H9 (cell line): ENCODE results near the gene OXSR1. TPM values are rescaled to one million over a fixed set of nuclear protein-coding genes. Genes with fewer than 3 reads are reported as not detected.

Experiments
- DNase-seq: peaks from one replicate; pipeline ENCODE4 v3.0.0-alpha.2; 2017
- H2AFZ ChIP-seq: one replicate; pipeline ENCODE4 v1.6.1; 2013; ENCODE audit warnings: mild to moderate bottlenecking, low read length, control low read depth, moderate library complexity
- H2AK5ac ChIP-seq: 2 replicates; pipeline ENCODE4 v1.6.1; 2013; ENCODE audit warnings: low read length, control low read depth, mixed read lengths; ENCODE audit not compliant: insufficient read length
- H2BK120ac ChIP-seq: one replicate; pipeline ENCODE4 v1.6.1; 2013; ENCODE audit warnings: low read depth, mild to moderate bottlenecking, low read length, control low read depth, inconsistent platforms; ENCODE audit not compliant: poor library complexity, severe bottlenecking
- H2BK12ac ChIP-seq: 2 replicates; pipeline ENCODE4 v1.6.1; 2013; ENCODE audit warnings: low read length, control low read depth, mixed read lengths, low read depth; ENCODE audit not compliant: insufficient read length
- H2BK15ac ChIP-seq: 2 replicates; pipeline ENCODE4 v1.6.1; 2013; ENCODE audit warnings: low read depth, low read length, control low read depth
- H2BK20ac ChIP-seq: one replicate; pipeline ENCODE4 v1.6.1; 2013; ENCODE audit warnings: low read depth, mild to moderate bottlenecking, low read length, control low read depth, inconsistent platforms; ENCODE audit not compliant: poor library complexity, severe bottlenecking
- H2BK5ac ChIP-seq: 2 replicates; pipeline ENCODE4 v1.6.1; 2013; ENCODE audit warnings: low read length, control low read depth, mixed read lengths; ENCODE audit not compliant: insufficient read length
- H3K14ac ChIP-seq: 2 replicates; pipeline ENCODE4 v1.6.1; 2013; ENCODE audit warnings: low read length, control low read depth; ENCODE audit not compliant: insufficient read depth
- H3K18ac ChIP-seq: 2 replicates; pipeline ENCODE4 v1.6.1; 2013; ENCODE audit warnings: low read depth, mild to moderate bottlenecking, mixed read lengths, low read length, control low read depth; ENCODE audit not compliant: insufficient read length
- H3K23ac ChIP-seq: 2 replicates; pipeline ENCODE4 v1.6.1; 2013; ENCODE audit warnings: low read length, control low read depth, mixed read lengths, low read depth; ENCODE audit not compliant: insufficient read length
- H3K23me2 ChIP-seq: 2 replicates; pipeline ENCODE4 v1.6.1; 2013; ENCODE audit warnings: low read depth, mild to moderate bottlenecking, mixed read lengths, low read length, control low read depth; ENCODE audit not compliant: insufficient read length, poor library complexity, severe bottlenecking
- H3K27ac ChIP-seq: 2 replicates; pipeline ENCODE4 v1.5.1; 2013; ENCODE audit warnings: low read length, control low read depth, mixed read lengths, low read depth; ENCODE audit not compliant: insufficient read length
- H3K27me3 ChIP-seq: 2 replicates; pipeline ENCODE4 v1.6.1; 2013; ENCODE audit warnings: low read length, control low read depth, inconsistent platforms; ENCODE audit not compliant: insufficient read depth
- H3K4ac ChIP-seq: 2 replicates; pipeline ENCODE4 v1.6.1; 2013; ENCODE audit warnings: low read depth, mild to moderate bottlenecking, control low read depth, inconsistent platforms, low read length, moderate library complexity
- H3K4me1 ChIP-seq: 2 replicates; pipeline ENCODE4 v1.6.1; 2013; ENCODE audit warnings: low read length, control low read depth, inconsistent platforms; ENCODE audit not compliant: insufficient read depth
- H3K4me2 ChIP-seq: 2 replicates; pipeline ENCODE4 v1.6.1; 2013; ENCODE audit warnings: low read length, control low read depth, mixed read lengths; ENCODE audit not compliant: insufficient read length, insufficient read depth
- H3K56ac ChIP-seq: 2 replicates; pipeline ENCODE4 v1.6.1; 2013; ENCODE audit warnings: low read depth, mild to moderate bottlenecking, mixed read lengths, low read length, control low read depth; ENCODE audit not compliant: insufficient read length
- H3K79me1 ChIP-seq: 2 replicates; pipeline ENCODE4 v1.6.1; 2013; ENCODE audit warnings: low read depth, mild to moderate bottlenecking, moderate library complexity, low read length, control low read depth, inconsistent platforms; ENCODE audit not compliant: insufficient read depth, poor library complexity, severe bottlenecking
- H3K79me2 ChIP-seq: 2 replicates; pipeline ENCODE4 v1.6.1; 2013; ENCODE audit warnings: low read length, control low read depth, inconsistent platforms; ENCODE audit not compliant: insufficient read depth
- H3K9ac ChIP-seq: 2 replicates; pipeline ENCODE4 v1.6.1; 2013; ENCODE audit warnings: low read length, control low read depth, mixed read lengths; ENCODE audit not compliant: insufficient read length; ENCODE audit errors: extremely low read depth
- H3K9me3 ChIP-seq: one replicate; pipeline ENCODE4 v1.6.1; 2013; ENCODE audit warnings: low read depth, low read length, inconsistent platforms; ENCODE audit not compliant: control insufficient read depth
- H3T11ph ChIP-seq: one replicate; pipeline ENCODE4 v1.6.1; 2013; ENCODE audit warnings: mild to moderate bottlenecking, low read length, control low read depth, inconsistent platforms
- H4K20me1 ChIP-seq: one replicate; pipeline ENCODE4 v1.6.1; 2013; ENCODE audit not compliant: control insufficient read depth, insufficient read length, insufficient read depth
- H4K5ac ChIP-seq: 2 replicates; pipeline ENCODE4 v1.6.1; 2013; ENCODE audit warnings: low read depth, mild to moderate bottlenecking, mixed read lengths, low read length, control low read depth; ENCODE audit not compliant: insufficient read length
- H4K8ac ChIP-seq: replicated peaks from 2 replicates; pipeline ENCODE4 v1.6.1; 2013; ENCODE audit warnings: low read length, control low read depth, mixed read lengths, low read depth; ENCODE audit not compliant: insufficient read length
- H4K91ac ChIP-seq: 2 replicates; pipeline ENCODE4 v1.6.1; 2013; ENCODE audit warnings: low read depth, mild to moderate bottlenecking, moderate library complexity, mixed read lengths, low read length, control low read depth; ENCODE audit not compliant: insufficient read length
- H3K27ac Mint-ChIP-seq, 3 experiments: 2 replicates in 2 of 3; 3 replicates in 1 of 3; pipeline ENCODE4 v1.8.0; 2020 to 2021; ENCODE audit warnings: mixed read lengths in 3 of 3, mild to moderate bottlenecking in 1 of 3, moderate library complexity in 1 of 3
- H3K27me3 Mint-ChIP-seq: 2 replicates; pipeline ENCODE4 v1.8.0; 2021; ENCODE audit warnings: low read depth, mild to moderate bottlenecking, moderate library complexity, mixed read lengths
- H3K36me3 Mint-ChIP-seq, 3 experiments: 2 replicates in 2 of 3; 3 replicates in 1 of 3; pipeline ENCODE4 v1.8.0; 2020 to 2021; ENCODE audit warnings: low read depth in 3 of 3, mixed read lengths in 3 of 3; ENCODE audit not compliant: insufficient read depth in 1 of 3
- H3K4me1 Mint-ChIP-seq, 2 experiments: 2 replicates each; pipeline ENCODE4 v1.8.0; 2020; ENCODE audit warnings: mixed read lengths in 2 of 2
- H3K4me3 Mint-ChIP-seq, 2 experiments: 2 replicates in 1 of 2; 3 replicates in 1 of 2; pipeline ENCODE4 v1.8.0; 2020 to 2021; ENCODE audit warnings: mild to moderate bottlenecking in 2 of 2, mixed read lengths in 2 of 2, moderate library complexity in 1 of 2
- H3K9me3 Mint-ChIP-seq, 2 experiments: 2 replicates in 1 of 2; 3 replicates in 1 of 2; pipeline ENCODE4 v1.8.0; 2020; ENCODE audit warnings: mild to moderate bottlenecking in 2 of 2, mixed read lengths in 2 of 2, moderate library complexity in 1 of 2
- CTCF ChIP-seq: fragments of 200-600 bp; sonication (generic); conservative IDR thresholded peaks from 3 replicates; pipeline ENCODE4 v1.8.0; 2021; ENCODE audit warnings: antibody characterized with exemption, mild to moderate bottlenecking
- WGBS: extraction: QIAGEN DNeasy Blood & Tissue Kit; methylation state at CpG from one replicate; pipeline ENCODE4 v1.1.7; 2013; ENCODE audit warnings: missing lambda C conversion rate, low lambda C conversion rate, mixed read lengths; ENCODE audit not compliant: insufficient read length; ENCODE audit errors: extremely low coverage; 5-methylcytosine and 5-hydroxymethylcytosine counted together
- total RNA-seq: library from RNA; stranded (reverse); gene quantifications from 2 replicates; pipeline ENCODE4 v1.2.1, GENCODE V29; 2021

Gene OXSR1
- total RNA-seq, 1 experiment from 2014 or later: 54.1 TPM

GRCh38 chr3:38267662-38268061, 102.3 kb downstream of the OXSR1 start:
- no peaks in the 10 kb centered on the region for H3K23me2 ChIP-seq
- no peak overlapping the region for H2BK15ac ChIP-seq
- no peak overlapping the region for H4K8ac ChIP-seq
- H3K18ac ChIP-seq: no peak overlapping the region
- WGBS: no CpG with 5 or more reads among the region's 2 CpGs
- no peak overlapping the region for H3K4ac ChIP-seq
- no peaks in the 10 kb centered on the region for H3K9me3 Mint-ChIP-seq
- no peaks in the 10 kb centered on the region; the same call in none of the 2 replicates for H3K4me1 ChIP-seq
- no peak overlapping the region for H2BK5ac ChIP-seq
- no peak overlapping the region for H3K4me2 ChIP-seq
- H3K9me3 ChIP-seq: no peaks in the 10 kb centered on the region
- H3T11ph ChIP-seq: no peak overlapping the region
- H3K14ac ChIP-seq: no peak overlapping the region
- H3K4me3 Mint-ChIP-seq: no peak overlapping the region; a peak in 1 of 5 replicates
- peak; percentile 28; the same call in 1 of the 3 replicates for TF ChIP-seq CTCF
- no peak overlapping the region for H2BK12ac ChIP-seq
- no peaks in the 10 kb centered on the region for H3K27me3 ChIP-seq
- no peak overlapping the region for H2BK20ac ChIP-seq
- H3K27ac Mint-ChIP-seq: peak overlapping the region in 1 of 3 experiments; percentile 85; a peak in 2 of 7 replicates
- no peaks in the 10 kb centered on the region for H3K27me3 Mint-ChIP-seq
- H3K79me1 ChIP-seq: no peaks in the 10 kb centered on the region
- no peak overlapping the region for H3K9ac ChIP-seq
- H4K20me1 ChIP-seq: peaks cover 3% of the 10 kb centered on the region
- peaks cover 20 to 27% of the 10 kb centered on the region in 2 experiments for H3K4me1 Mint-ChIP-seq
- no peak overlapping the region for H3K27ac ChIP-seq
- H3K36me3 Mint-ChIP-seq: no peaks in the 10 kb centered on the region
- no peak overlapping the region for H2AK5ac ChIP-seq
- H2BK120ac ChIP-seq: no peak overlapping the region
- no peak overlapping the region for H2AFZ ChIP-seq
- no peak overlapping the region for H4K91ac ChIP-seq
- H3K79me2 ChIP-seq: no peaks in the 10 kb centered on the region
- H3K56ac ChIP-seq: no peak overlapping the region
- DNase-seq: peak; percentile 41
- no peak overlapping the region for H3K23ac ChIP-seq
- H4K5ac ChIP-seq: no peak overlapping the region
